ENCODE measurements around the gene LRP6.
"Not testable (repeated sequence)": the region's sequence is repeated elsewhere in the genome, so short reads cannot be mapped to it uniquely, and the experiment has no call there.

The LRP6 gene

DNA sequence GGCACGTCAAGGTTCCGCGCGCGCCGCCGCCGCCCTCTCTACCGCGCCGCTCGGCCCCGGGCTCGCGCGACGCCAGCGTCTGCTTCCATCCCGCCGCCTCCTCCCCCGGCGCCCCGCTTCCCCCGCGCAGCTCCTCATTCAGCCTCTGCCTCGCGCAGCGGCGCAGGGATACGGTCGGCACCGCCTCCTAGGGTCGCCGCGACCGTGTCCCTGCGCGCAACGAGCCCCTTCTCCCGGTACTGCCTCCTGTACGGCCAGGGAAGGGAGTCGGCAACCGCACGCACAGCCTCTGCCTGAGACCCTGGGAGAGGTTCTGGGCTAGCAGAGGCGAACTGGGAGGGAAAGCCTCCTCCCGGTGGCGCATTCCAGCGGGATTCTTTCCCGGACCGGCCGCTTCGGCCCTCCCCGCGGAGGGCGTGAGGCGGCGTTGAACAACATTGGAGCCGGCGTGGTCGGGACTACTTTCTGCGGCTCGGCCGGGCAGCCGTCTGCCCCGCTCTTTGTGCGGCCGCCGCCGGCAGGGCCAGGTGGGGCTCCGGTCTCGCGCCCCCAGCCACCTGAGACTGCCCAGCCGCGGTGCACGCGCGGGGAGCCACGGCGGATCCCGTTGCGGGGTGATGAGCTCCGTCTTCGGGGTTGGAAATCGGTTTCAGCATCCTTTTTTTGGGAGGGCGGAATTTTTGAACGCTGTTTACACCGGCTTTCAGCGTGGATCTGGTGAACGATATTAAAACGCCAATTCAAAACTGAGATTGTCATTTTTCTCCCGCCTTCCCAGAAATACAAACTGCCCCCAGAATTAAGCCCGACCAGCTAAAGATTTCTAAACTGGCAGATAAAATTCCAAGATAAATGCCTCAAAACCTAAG is at the start of gene LRP6:
TSS of gene LRP6 (minus strand) at position 172 of the 869 bp plus-strand sequence. CDS start 309 bp downstream, outside the sequence.
- peak; percentile 94 for DNase-seq

- no peak for DNase-seq
These were observed 49.0 kb upstream of the LRP6 start for GRCh38 chr12:12315838-12316237.

GRCh38 chr12:12310695-12311094 is 43.9 kb upstream of the LRP6 start:
- not testable (repeated sequence) for DNase-seq

GRCh38 chr12:12305568-12306300 is 38.9 kb upstream of the LRP6 start:
- DNase-seq: no peak

- DNase-seq: no peak
These were observed 36.1 kb upstream of the LRP6 start for GRCh38 chr12:12302976-12303375.

DNA sequence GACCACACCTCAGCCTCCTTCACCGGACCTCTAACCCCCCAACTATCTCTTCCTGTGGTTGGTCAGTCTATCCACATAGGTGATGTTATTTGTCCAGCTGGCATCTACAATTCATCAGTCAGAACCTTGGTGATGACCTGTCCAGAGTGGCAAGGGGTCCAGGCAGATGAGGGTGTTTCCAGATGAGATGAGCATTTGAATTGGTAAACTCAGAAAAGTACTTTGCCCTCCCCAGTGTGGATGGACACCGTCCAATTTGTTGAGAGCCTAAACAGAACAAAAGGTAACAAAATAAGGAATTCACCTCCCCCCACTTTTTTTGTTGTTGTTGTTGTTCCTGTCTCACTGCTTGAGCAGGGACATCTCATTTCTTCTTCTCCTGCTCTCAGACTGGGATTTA is 34.3 kb upstream of the LRP6 start:
- DNase-seq: no peak

- no peak for DNase-seq
These were observed 30.5 kb upstream of the LRP6 start for GRCh38 chr12:12297201-12297830.

DNA sequence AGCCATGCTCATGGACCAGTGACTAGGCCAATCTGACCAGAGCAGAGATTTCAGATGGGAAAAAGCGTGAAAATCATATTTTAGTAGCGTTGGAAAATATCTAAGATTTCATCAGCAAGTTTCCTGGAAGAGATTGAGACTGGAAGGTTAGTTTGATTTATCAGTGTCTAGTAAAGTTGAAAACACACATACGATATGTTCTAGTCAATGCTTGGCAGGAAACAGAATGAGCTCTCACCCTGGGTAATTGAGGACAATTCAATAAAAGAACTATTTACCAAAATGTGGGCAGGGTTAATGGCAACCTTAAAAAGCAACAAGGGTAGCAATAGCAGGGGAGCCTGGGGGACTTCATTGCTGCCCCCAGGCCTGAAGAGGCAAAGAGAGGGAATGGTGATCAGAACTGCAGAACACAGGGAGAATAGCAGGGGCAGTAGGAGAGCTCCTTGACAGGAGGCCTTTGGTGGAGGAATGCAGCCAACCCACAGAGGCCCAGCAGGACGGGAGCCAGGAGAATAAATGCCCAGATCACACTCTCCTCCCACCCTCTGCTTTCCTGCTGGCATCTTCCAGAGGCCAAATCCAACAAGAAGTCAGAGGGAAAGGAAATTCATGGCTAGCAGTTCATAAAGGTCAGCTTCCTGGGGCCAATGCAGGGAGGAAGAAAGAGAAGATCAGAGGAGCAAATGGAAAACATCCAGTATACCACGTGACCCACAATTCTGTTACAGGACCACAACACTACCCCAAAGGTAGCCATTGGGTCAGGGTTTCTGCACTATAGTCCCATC is 27.6 kb upstream of the LRP6 start:
- peak; percentile 36 for DNase-seq

- DNase-seq: no peak
These were observed 23.4 kb upstream of the LRP6 start for GRCh38 chr12:12290206-12290605.

GRCh38 chr12:12286441-12286840 is 19.6 kb upstream of the LRP6 start:
- no peak for DNase-seq

DNA sequence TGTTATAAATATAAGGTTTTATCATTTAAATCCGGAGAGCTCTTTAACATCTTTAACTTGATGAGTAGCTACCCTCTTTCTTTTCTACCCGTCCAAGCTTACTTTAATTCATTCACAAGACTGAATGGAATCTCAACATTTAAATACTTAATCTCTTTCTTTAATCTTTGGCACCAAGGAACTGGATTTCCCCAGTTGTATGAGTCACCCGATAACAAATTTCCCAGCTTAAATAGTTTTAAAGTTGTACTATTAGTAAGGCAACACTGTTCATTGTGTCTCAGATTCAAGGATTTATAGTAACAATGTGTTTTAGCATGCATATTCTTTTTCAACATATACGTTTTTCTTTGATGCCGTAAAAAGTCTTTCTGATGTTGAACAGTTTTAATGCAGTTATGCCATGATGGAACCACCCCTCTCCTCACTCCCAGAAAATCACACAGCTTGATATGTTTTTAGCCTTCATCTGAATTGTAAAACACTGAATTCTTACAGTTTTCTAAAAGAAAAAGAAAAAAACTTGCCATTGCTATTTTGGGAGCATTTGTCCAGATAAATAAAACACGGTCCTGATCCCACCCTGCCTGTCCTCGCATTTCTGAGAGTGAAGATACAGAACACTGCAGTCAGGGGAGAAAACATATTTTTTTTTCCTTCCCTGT is 16.0 kb upstream of the LRP6 start:
- DNase-seq: no peak

DNA sequence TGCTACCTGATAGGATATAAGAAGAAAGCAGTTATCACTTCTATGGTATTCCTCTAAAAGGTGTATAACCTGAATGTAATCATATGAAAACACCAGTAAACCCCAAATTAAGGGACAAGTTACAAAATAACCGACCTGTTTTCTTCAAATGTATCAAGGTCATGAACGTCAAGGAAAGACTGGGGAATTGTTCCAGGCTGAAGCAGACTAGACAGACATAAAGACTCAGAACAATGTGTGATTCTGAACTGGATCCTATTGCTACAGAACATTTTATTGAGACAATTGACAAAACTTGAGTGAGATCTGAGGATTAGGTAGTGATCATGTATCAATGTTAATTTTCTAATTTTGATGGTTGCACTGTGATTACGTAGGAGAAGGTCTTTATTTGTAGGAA is 15.4 kb upstream of the LRP6 start:
- DNase-seq: no peak

DNA sequence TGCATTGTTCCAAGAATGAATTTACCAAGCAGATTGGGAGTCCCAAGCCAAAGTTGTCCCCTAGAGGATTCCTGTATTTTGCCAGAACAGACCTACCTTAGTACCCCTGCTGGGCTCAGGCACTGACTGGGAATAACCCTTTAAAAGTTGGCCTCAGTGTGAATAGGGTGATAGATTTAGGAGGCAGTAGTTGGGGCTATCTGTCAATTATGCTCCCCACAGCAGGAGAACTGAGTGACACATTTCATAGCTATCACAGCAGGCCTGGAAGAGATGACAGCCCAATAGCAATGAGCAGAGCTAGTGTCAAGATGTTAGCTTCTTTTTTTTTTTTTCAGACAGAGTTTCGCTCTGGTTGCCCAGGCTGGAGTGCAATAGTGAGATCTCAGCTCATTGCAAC is 14.3 kb upstream of the LRP6 start:
- DNase-seq: no peak

DNA sequence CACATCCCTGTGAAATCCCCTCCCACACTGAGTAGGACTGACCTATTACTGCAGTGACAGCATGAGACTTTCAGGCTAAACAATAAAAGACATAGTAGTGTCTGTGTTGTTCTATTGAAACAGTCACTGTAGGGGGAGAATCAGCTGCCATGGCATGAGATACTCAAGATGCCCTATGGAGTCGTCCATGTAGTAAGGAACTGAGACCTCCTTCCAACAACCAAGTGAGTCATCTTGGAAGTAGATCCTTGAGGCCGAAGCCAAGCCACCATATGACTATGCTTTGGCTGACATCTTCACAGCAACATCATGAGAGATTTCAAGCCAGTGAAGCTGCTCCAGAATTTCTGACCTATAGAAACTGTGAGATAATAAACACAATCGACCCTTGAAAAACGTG is 12.1 kb upstream of the LRP6 start:
- no peak for DNase-seq

DNA sequence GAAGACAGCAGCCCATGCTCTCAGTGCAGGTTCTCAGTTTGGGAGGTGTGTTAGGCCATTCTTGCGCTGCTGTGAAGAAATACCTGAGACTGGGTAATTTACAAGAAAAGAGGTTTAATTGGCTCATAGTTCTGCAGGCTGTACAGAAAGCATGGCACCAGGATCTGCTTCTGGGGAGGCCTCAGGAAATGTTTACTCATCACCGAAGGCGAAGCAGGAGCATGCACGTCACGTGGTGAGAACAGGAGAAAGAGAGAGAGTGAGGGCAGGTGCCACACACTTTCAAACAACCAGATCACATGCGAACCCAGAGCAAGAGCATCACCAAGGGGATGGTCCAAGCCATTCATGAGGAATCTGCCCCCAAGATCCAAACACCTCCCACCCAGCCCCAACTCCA is 9.0 kb upstream of the LRP6 start:
- DNase-seq: no peak

DNA sequence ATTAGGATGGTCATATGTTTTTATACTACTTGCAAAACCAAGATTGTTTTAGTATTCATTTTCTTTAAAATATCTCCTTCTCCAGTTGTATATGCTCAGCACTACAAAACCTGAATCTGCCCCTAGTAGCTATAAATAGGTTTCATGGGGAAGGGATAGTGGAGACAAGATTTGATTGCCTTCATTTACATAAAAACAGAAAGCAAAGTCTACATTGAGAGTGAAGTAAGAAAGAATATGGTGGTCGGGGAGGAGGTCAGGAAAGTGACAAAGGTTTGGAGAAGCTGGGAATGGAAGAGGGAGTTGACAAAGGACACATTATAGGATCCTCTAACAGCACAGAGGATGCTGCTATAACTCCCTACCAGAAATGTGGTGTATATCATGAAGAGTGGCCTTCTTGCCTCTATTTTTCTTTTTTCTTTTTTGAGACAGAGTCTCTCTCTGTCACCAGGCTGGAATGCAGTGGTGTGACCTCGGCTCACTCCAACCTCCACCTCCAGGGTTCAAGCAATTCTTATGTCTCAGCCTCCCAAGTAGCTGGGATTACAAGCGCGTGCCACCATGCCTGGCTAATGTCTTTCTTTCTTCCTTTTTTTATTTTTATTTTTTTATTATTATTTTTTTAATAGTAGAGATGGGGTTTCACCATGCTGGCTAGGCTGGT is 6.6 kb upstream of the LRP6 start:
- DNase-seq: no peak

- no peak for DNase-seq
These were observed 6.0 kb upstream of the LRP6 start for GRCh38 chr12:12272869-12273268.

- DNase-seq: no peak
These were observed 3.4 kb upstream of the LRP6 start for GRCh38 chr12:12270226-12270625.

GRCh38 chr12:12267742-12268200 is 927 bp upstream of the LRP6 start:
- DNase-seq: peak; percentile 32

DNA sequence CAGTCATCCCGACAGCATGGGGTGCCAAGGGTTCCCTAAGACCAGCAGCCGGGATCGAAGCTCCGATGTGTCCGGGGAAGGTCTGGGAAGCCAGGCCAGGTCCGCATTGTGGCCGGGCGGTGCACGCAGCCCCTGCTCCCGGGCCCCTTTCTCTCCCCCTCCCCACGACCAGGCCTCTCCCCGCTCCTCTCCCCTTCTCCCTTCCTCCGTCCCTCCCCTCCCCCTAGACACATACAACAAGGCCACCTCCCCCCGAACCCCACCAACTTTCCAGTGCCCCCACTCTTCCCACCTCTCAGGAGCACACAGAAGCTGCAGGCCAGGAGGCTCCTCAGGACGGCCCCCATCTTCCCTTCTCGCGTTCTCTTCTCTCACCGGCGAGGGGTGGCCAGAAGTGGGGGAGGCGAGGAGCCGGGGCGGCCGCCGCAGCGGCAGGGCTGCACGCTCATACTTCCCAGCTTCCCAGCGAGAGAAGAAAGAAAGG is 413 bp downstream of the LRP6 start:
- DNase-seq: no peak
